Activated CD4-positive, alpha-beta T cell treated with anti-CD3 and anti-CD28 coated beads for 36 hours (primary cell): ENCODE data around the gene SPTBN4. TPM values are rescaled to one million over a fixed set of nuclear protein-coding genes. Genes with fewer than 3 reads are reported as not detected.
"Not testable (repeated sequence)": the region's sequence is repeated elsewhere in the genome, so short reads cannot be mapped to it uniquely, and the experiment has no call there.

ENCODE experiments used
- ATAC-seq: fragments of 200-7000 bp; cut with Tn5 transposase; one replicate; pipeline ENCODE4 v1.10.0; 2021; ENCODE audit warnings: mild to moderate bottlenecking, moderate library complexity
- CTCF ChIA-PET: fragments of 350-600 bp; sonication (Branson Sonifier 250); formaldehyde crosslinking; loops from one replicate; lab custom pipeline; 2021; ENCODE audit warnings: antibody characterized with exemption; lab: Charles Lee
- POLR2A ChIA-PET: fragments of 350-600 bp; sonication (Branson Sonifier 250); formaldehyde crosslinking; loops from one replicate; lab custom pipeline; 2021; ENCODE audit warnings: antibody characterized with exemption, inconsistent platforms; lab: Charles Lee
- DNase-seq: peaks from one replicate; pipeline ENCODE4 v3.0.0-alpha.2; 2020
- H3K27ac Mint-ChIP-seq: one replicate; pipeline ENCODE4 v1.8.0; 2021; ENCODE audit warnings: mixed read lengths
- H3K27me3 Mint-ChIP-seq: one replicate; pipeline ENCODE4 v1.8.0; 2021; ENCODE audit warnings: mixed read lengths
- H3K36me3 Mint-ChIP-seq: one replicate; pipeline ENCODE4 v1.8.0; 2021; ENCODE audit warnings: low read depth, mixed read lengths
- H3K4me1 Mint-ChIP-seq: one replicate; pipeline ENCODE4 v1.8.0; 2021; ENCODE audit warnings: mixed read lengths
- H3K4me3 Mint-ChIP-seq: one replicate; pipeline ENCODE4 v1.8.0; 2021; ENCODE audit warnings: mild to moderate bottlenecking, moderate library complexity, mixed read lengths
- H3K9me3 Mint-ChIP-seq: one replicate; pipeline ENCODE4 v1.8.0; 2021; ENCODE audit warnings: low read depth, mixed read lengths
- intact Hi-C, 2 experiments: fragments of 100-400 bp; cut with DNase I in 1 of 2; cut with micrococcal nuclease in 1 of 2; formaldehyde crosslinking; loops; one replicate each; pipeline versions ENCODE4 v1.14.2 to v1.15.1; 2022 to 2024; cut with DNase I, micrococcal nuclease
- total RNA-seq, 2 experiments: library from RNA; stranded (reverse); gene quantifications; one replicate each; pipeline ENCODE4 v1.2.3, GENCODE V29; 2021

SPTBN4 gene
- total RNA-seq, 2 experiments from 2014 or later: 2.4 to 2.5 TPM

- POLR2A ChIA-PET: no interaction called here
- Mint-ChIP-seq H3K27ac (no peak overlapping the region), H3K4me3 (no peak overlapping the region), H3K27me3 (peaks cover 13% of the 10 kb centered on the region), H3K4me1 (no peaks in the 10 kb centered on the region), H3K9me3 (no peaks in the 10 kb centered on the region), H3K36me3 (no peaks in the 10 kb centered on the region)
- ATAC-seq: no peak
- CTCF ChIA-PET: no interaction called here
- intact Hi-C loops: no loop called here
- no peak for DNase-seq
These were observed 19.2 kb downstream of the SPTBN4 start for GRCh38 chr19:40486017-40486416.

DNA sequence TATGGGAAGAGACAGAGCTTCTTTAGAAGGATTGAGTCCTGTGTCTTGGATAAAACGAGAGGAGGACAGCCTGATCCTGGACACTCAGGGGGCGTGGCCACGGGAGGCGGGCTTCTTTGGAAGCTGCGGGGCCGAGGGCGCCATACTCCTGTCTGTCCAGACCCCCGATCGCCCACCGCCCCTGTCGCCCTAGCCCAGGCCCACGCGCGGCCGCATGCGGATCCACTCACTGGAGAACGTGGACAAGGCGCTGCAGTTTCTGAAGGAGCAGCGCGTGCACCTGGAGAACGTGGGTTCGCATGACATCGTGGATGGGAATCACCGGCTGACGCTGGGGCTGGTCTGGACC lies 23.1 kb downstream of the SPTBN4 start:
- DNase-seq (no peak), ATAC-seq (no peak)
- Mint-ChIP-seq H3K36me3 (no peaks in the 10 kb centered on the region), H3K4me1 (no peaks in the 10 kb centered on the region), H3K4me3 (no peak overlapping the region), H3K27me3 (peaks cover 10% of the 10 kb centered on the region), H3K9me3 (no peaks in the 10 kb centered on the region), H3K27ac (no peak overlapping the region)
- intact Hi-C loops: no loop called here
- POLR2A ChIA-PET: no interaction called here
- CTCF ChIA-PET: interaction anchor here (1.2 to 1.3 kb wide), 2 partner anchors 22 to 59 kb away, joined by 4 read pairs; no protein-coding TSS in a partner anchor

DNA sequence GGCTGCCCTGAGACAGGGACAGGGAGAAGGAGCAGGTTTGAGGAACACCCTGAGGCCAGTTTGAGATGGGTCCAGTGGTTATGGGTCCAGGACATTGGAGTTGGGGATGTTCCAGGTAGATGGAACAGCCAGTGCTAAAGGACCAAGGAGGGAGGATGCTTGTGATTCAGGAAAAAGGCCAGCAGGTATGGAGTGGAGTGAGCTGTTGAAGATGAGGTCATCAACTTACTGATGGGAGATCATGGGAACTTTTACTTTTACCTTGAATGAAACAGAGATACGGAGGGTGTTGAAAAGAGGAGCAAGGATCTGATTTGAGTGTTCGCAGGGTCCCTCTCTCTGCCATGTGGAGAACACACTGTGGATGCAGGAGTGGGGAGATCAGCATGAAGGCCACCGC lies 25.5 kb downstream of the SPTBN4 start:
- Mint-ChIP-seq H3K27me3 (peaks cover 7% of the 10 kb centered on the region), H3K4me3 (no peak overlapping the region), H3K36me3 (no peaks in the 10 kb centered on the region), H3K9me3 (no peaks in the 10 kb centered on the region), H3K4me1 (no peaks in the 10 kb centered on the region), H3K27ac (no peak overlapping the region)
- no peak for DNase-seq
- ChIA-PET POLR2A (no interaction called here), CTCF (interaction anchor here (2.7 kb wide), 1 partner anchor 187 kb away, joined by 8 read pairs; no protein-coding TSS in a partner anchor)
- no peak for ATAC-seq
- intact Hi-C loops: no loop called here

DNA sequence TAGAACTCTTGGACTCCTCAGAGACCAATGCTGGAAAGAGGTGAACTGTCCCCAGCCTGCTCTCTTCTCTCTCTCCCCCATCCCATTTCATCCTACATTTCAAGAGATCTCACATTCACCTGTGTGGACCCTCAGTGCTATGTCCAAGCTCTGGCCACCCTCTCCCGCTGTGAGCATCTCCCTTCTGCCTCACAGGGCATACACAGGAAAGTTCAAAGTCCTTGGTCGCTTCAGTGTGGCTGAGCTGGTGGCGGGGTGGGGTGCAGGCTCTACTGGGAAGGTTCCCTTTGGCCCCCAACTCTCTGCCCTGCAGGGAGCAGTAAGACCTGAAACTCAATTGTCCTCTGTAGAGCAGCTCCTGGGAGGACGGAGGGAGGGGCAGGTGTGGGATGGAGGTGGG lies 27.0 kb downstream of the SPTBN4 start:
- intact Hi-C loops: no loop called here

GRCh38 chr19:40494191-40494838 lies 27.5 kb downstream of the SPTBN4 start:
- intact Hi-C loops: no loop called here
- POLR2A ChIA-PET: no interaction called here
- Mint-ChIP-seq H3K9me3 (no peaks in the 10 kb centered on the region), H3K27ac (no peak overlapping the region), H3K36me3 (no peaks in the 10 kb centered on the region), H3K4me1 (no peaks in the 10 kb centered on the region), H3K4me3 (no peak overlapping the region), H3K27me3 (no peaks in the 10 kb centered on the region)
- DNase-seq: no peak
- ATAC-seq: no peak
- CTCF ChIA-PET: no interaction called here

More for the DNA sequence above, 27.0 kb downstream of the SPTBN4 start:
- Mint-ChIP-seq H3K27ac (no peak overlapping the region), H3K9me3 (no peaks in the 10 kb centered on the region), H3K36me3 (no peaks in the 10 kb centered on the region), H3K4me1 (no peaks in the 10 kb centered on the region), H3K4me3 (no peak overlapping the region), H3K27me3 (no peaks in the 10 kb centered on the region)
- CTCF ChIA-PET: no interaction called here
- ATAC-seq (no peak), DNase-seq (no peak)
- POLR2A ChIA-PET: no interaction called here

- CTCF ChIA-PET: no interaction called here
- DNase-seq (no peak), ATAC-seq (no peak)
- H3K9me3 Mint-ChIP-seq: no peaks in the 10 kb centered on the region
- no peaks in the 10 kb centered on the region for H3K27me3 Mint-ChIP-seq
- H3K27ac Mint-ChIP-seq: no peak overlapping the region
- H3K36me3 Mint-ChIP-seq: no peaks in the 10 kb centered on the region
- no peaks in the 10 kb centered on the region for H3K4me1 Mint-ChIP-seq
- intact Hi-C loops: no loop called here
- POLR2A ChIA-PET: interaction anchor here (0.6 kb wide), 1 partner anchor 577 kb away, joined by 3 read pairs; no protein-coding TSS in a partner anchor
- H3K4me3 Mint-ChIP-seq: no peak overlapping the region
These were observed 30.4 kb downstream of the SPTBN4 start for GRCh38 chr19:40497214-40497613.

DNA sequence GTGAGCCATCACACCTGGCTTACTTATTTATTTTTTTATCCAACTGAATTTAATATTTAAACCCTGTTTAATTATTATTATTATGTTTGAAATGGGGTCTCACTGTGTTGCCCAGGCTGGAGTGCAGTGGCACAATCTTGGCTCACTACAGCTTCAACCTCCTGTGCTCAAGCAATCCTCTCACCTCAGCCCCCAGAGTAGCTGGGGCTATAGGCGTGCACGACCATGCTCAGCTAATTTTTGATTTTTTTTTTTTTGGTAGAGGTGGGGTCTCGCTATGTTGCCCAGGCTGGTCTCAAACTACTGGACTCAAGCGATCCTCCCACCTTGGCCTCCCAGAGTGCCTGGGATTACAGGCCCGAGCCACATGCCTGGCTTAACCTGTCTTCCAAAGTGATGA lies 32.5 kb downstream of the SPTBN4 start:
- DNase-seq: no peak
- no peak for ATAC-seq
- Mint-ChIP-seq H3K4me3 (no peak overlapping the region), H3K36me3 (no peaks in the 10 kb centered on the region), H3K27me3 (no peaks in the 10 kb centered on the region), H3K27ac (no peak overlapping the region), H3K9me3 (no peaks in the 10 kb centered on the region), H3K4me1 (no peaks in the 10 kb centered on the region)
- CTCF ChIA-PET: interaction anchor here (0.5 to 0.6 kb wide), 3 partner anchors 30 to 693 kb away, joined by 3 read pairs; no protein-coding TSS in a partner anchor
- POLR2A ChIA-PET: interaction anchor here (0.7 kb wide), 1 partner anchor 24 kb away, joined by 3 read pairs; no protein-coding TSS in a partner anchor
- intact Hi-C loops: no loop called here

DNA sequence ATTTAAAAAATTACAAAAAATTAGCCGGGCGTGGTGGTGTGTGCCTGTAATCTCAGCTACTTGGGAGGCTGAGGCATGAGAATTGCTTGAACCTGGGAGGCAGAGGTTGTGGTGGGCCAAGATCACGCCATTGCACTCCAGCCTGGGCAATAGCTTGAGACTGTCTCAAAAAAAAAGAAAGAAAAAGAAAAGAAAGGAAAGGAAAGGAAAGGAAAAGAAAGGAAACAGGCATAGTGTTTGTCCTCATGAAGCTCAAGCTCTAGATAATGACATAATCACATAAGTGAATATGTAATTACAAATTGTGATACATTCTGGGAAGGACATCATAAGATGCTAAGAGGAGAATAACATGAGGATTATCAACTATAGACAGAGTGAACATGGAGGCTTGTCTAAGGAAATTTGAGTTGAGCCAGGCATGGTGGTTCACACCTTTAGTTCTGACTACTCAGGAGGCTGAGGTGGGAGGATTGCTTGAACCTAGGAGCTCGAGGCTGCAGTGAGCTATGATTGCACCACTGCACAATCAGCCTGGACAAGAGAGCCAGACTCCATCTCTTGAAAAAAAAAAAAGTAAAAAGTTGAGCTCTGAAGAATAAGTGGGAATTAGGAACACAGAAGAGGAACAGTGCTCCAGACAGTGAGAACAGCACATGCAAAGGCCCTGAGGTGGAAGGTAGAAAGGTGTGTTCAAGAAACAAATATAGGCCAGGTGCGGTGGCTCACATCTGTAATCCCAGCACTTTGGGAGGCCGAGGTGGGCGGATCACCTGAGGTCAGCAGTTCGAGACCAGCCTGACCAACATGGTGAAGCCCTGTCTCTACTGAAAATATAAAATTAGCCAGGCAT lies 34.1 kb downstream of the SPTBN4 start:
- DNase-seq, H3K4me1 Mint-ChIP-seq, H3K27me3 Mint-ChIP-seq, H3K36me3 Mint-ChIP-seq, POLR2A ChIA-PET, H3K27ac Mint-ChIP-seq, H3K4me3 Mint-ChIP-seq, ATAC-seq, H3K9me3 Mint-ChIP-seq: not testable (repeated sequence)
- CTCF ChIA-PET: interaction anchor here (1.5 to 1.6 kb wide), 2 partner anchors 13 to 22 kb away, joined by 3 to 4 read pairs; no protein-coding TSS in a partner anchor
- intact Hi-C loops: loop anchor here in 1 of 2 experiments (5.0 kb wide), 1 partner anchor 736 kb away; no protein-coding TSS in a partner anchor

- Mint-ChIP-seq H3K4me3 (no peak overlapping the region), H3K9me3 (no peaks in the 10 kb centered on the region), H3K36me3 (no peaks in the 10 kb centered on the region), H3K4me1 (no peaks in the 10 kb centered on the region), H3K27ac (no peak overlapping the region), H3K27me3 (no peaks in the 10 kb centered on the region)
- CTCF ChIA-PET: interaction anchor here (0.6 to 1.6 kb wide), 3 partner anchors 12 to 27 kb away, joined by 3 to 4 read pairs (median 3); no protein-coding TSS in a partner anchor
- DNase-seq (no peak), ATAC-seq (no peak)
- POLR2A ChIA-PET: no interaction called here
- intact Hi-C loops: loop anchor here in 1 of 2 experiments (5.0 kb wide), 1 partner anchor 736 kb away; no protein-coding TSS in a partner anchor
These were observed 34.8 kb downstream of the SPTBN4 start for GRCh38 chr19:40501599-40501998.

DNA sequence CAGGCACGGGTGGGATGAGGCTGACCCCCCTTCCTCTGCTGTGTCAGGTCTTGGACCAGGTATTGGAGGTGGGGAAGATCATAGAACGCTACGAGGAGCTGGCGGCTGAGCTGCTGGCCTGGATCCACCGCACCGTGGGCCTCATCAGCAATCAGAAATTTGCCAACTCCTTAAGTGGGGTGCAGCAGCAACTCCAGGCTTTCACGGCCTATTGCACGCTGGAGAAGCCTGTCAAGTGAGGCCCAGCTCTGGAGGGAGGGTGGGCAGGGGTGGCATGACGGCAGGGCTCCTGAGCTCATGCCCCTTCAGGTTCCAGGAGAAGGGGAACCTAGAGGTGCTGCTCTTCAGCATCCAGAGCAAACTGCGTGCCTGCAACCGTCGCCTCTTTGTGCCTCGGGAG lies 35.3 kb downstream of the SPTBN4 start:
- H3K27me3 Mint-ChIP-seq: no peaks in the 10 kb centered on the region
- no peak overlapping the region for H3K4me3 Mint-ChIP-seq
- H3K9me3 Mint-ChIP-seq: no peaks in the 10 kb centered on the region
- intact Hi-C loops: loop anchor here in 1 of 2 experiments (5.0 kb wide), 1 partner anchor 735 kb away; no protein-coding TSS in a partner anchor
- DNase-seq (no peak), ATAC-seq (no peak)
- no peak overlapping the region for H3K27ac Mint-ChIP-seq
- POLR2A ChIA-PET: no interaction called here
- H3K4me1 Mint-ChIP-seq: no peaks in the 10 kb centered on the region
- CTCF ChIA-PET: interaction anchor here (0.6 to 1.1 kb wide), 2 partner anchors 28 to 197 kb away, joined by 3 to 4 read pairs; no protein-coding TSS in a partner anchor
- H3K36me3 Mint-ChIP-seq: no peaks in the 10 kb centered on the region

GRCh38 chr19:40502647-40503319 lies 36.0 kb downstream of the SPTBN4 start:
- POLR2A ChIA-PET: no interaction called here

More at GRCh38 chr19:40502647-40503319, 36.0 kb downstream of the SPTBN4 start:
- Mint-ChIP-seq H3K27me3 (no peaks in the 10 kb centered on the region), H3K4me3 (no peak overlapping the region), H3K36me3 (no peaks in the 10 kb centered on the region), H3K4me1 (no peaks in the 10 kb centered on the region), H3K27ac (no peak overlapping the region), H3K9me3 (no peaks in the 10 kb centered on the region)
- DNase-seq: no peak
- intact Hi-C loops: loop anchor here in 1 of 2 experiments (5.0 kb wide), 1 partner anchor 735 kb away; no protein-coding TSS in a partner anchor
- CTCF ChIA-PET: interaction anchor here (1.1 kb wide), 1 partner anchor 198 kb away, joined by 4 read pairs; no protein-coding TSS in a partner anchor
- no peak for ATAC-seq
